SU-DHL-6 (cell line): Measurements from ENCODE around the gene TAB2.

Source experiments
- H2AFZ ChIP-seq: fragments of 200-600 bp; sonication (generic); 2 replicates; pipeline ENCODE4 v1.6.1; 2014; ENCODE audit warnings: low read depth, mild to moderate bottlenecking, moderate library complexity, mixed read lengths, antibody characterized with exemption, low read length; ENCODE audit not compliant: severe bottlenecking
- H3F3A ChIP-seq: fragments of 200-600 bp; shearing (Covaris generic); 2 replicates; pipeline ENCODE4 v1.6.0; 2016; ENCODE audit warnings: antibody characterized with exemption, mild to moderate bottlenecking; ENCODE audit not compliant: insufficient read depth
- H3K27ac ChIP-seq: fragments of 200-600 bp; sonication (generic); 2 replicates; pipeline ENCODE4 v1.5.1; 2016; ENCODE audit warnings: low read depth, mild to moderate bottlenecking, low read length, moderate library complexity, mixed read lengths
- H3K27me3 ChIP-seq: fragments of 200-600 bp; sonication (generic), shearing (Covaris generic); 2 replicates; pipeline ENCODE4 v1.6.0; 2014; ENCODE audit warnings: mild to moderate bottlenecking, low read length
- H3K36me3 ChIP-seq: fragments of 200-600 bp; sonication (generic); 2 replicates; pipeline ENCODE4 v1.6.1; 2014; ENCODE audit warnings: mild to moderate bottlenecking, low read length, mixed read lengths
- H3K4me2 ChIP-seq: fragments of 300-600, 200-600 bp; shearing (Covaris generic), sonication (generic); 2 replicates; pipeline ENCODE4 v1.6.0; 2014; ENCODE audit warnings: low read length, low read depth, mild to moderate bottlenecking; ENCODE audit not compliant: poor library complexity, severe bottlenecking
- H3K4me3 ChIP-seq: fragments of 200-600 bp; sonication (generic); 2 replicates; pipeline ENCODE4 v1.5.1; 2014; ENCODE audit warnings: antibody characterized with exemption, low read length, mild to moderate bottlenecking, mixed read lengths; ENCODE audit not compliant: insufficient read depth, poor library complexity, severe bottlenecking
- H3K79me2 ChIP-seq: fragments of 200-600 bp; sonication (generic); 2 replicates; pipeline ENCODE4 v1.6.1; 2014; ENCODE audit warnings: mild to moderate bottlenecking, low read length, moderate library complexity; ENCODE audit not compliant: insufficient read depth
- H3K9ac ChIP-seq: fragments of 200-600 bp; sonication (generic); 2 replicates; pipeline ENCODE4 v1.7.0; 2014; ENCODE audit warnings: mild to moderate bottlenecking, low read length
- H3K9me2 ChIP-seq: fragments of 200-600 bp; sonication (generic); replicated peaks from 2 replicates; pipeline ENCODE4 v1.6.1; 2014; ENCODE audit warnings: low read length; ENCODE audit not compliant: insufficient read depth
- H3K9me3 ChIP-seq: fragments of 200-600 bp; sonication (generic); 2 replicates; pipeline ENCODE4 v1.6.1; 2014; ENCODE audit warnings: low read length, mixed read lengths; ENCODE audit not compliant: insufficient read depth
- H4K20me1 ChIP-seq: fragments of 200-600 bp; sonication (generic); 2 replicates; pipeline ENCODE4 v1.6.1; 2014; ENCODE audit warnings: low read depth, mild to moderate bottlenecking, antibody characterized with exemption, low read length, moderate library complexity, mixed read lengths
- EZH2phosphoT487 ChIP-seq: fragments of 200-600 bp; sonication (generic), shearing (Covaris generic); conservative IDR thresholded peaks from 2 replicates; pipeline ENCODE4 v1.6.1; 2018; ENCODE audit warnings: mild to moderate bottlenecking, antibody characterized with exemption, low read length, moderate library complexity, mixed read lengths
- TF ChIP-seq, protein P1 (sequence below): fragments of 200-600 bp; sonication (generic); IDR thresholded peaks from one replicate; pipeline ENCODE4 v1.5.1; 2017; ENCODE audit warnings: antibody characterized with exemption, mild to moderate bottlenecking, low read length, moderate library complexity; ENCODE audit not compliant: insufficient read depth, poor library complexity, severe bottlenecking

The TAB2 gene

DNA sequence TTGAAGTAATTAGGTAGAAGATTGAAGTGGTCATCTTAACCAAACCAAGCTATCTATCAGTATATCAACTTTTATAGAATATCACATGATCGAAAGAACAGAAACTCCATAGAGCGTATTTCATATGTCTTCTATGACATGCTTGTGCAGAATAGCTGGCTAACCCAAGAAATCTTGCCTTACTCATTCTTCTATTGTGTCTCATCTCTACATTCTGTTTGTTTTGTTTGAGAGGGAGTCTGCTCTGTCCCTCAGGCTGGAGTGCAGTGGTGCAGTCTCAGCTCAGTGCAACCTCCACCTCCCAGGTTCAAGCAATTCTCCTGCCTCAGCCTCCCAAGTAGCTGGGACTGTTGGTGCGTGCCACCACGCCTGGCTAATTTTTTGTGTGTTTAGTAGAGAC is 10.6 kb downstream of the TAB2 start:
- Histone ChIP-seq H3K9ac (no peak overlapping the region), H3K4me3 (no peak overlapping the region), H3K27ac (no peak overlapping the region), H3K27me3 (no peaks in the 10 kb centered on the region), H2AFZ (no peak overlapping the region), H3K79me2 (peaks cover 98% of the 10 kb centered on the region), H3K4me2 (no peak overlapping the region), H3K36me3 (no peaks in the 10 kb centered on the region), H3K9me2 (no peaks in the 10 kb centered on the region), H3F3A (no peaks in the 10 kb centered on the region), H4K20me1 (peaks cover 67% of the 10 kb centered on the region), H3K9me3 (no peaks in the 10 kb centered on the region)
- TF ChIP-seq, protein P1, sequence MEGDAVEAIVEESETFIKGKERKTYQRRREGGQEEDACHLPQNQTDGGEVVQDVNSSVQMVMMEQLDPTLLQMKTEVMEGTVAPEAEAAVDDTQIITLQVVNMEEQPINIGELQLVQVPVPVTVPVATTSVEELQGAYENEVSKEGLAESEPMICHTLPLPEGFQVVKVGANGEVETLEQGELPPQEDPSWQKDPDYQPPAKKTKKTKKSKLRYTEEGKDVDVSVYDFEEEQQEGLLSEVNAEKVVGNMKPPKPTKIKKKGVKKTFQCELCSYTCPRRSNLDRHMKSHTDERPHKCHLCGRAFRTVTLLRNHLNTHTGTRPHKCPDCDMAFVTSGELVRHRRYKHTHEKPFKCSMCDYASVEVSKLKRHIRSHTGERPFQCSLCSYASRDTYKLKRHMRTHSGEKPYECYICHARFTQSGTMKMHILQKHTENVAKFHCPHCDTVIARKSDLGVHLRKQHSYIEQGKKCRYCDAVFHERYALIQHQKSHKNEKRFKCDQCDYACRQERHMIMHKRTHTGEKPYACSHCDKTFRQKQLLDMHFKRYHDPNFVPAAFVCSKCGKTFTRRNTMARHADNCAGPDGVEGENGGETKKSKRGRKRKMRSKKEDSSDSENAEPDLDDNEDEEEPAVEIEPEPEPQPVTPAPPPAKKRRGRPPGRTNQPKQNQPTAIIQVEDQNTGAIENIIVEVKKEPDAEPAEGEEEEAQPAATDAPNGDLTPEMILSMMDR: no peak
- TF ChIP-seq EZH2phosphoT487: no peak

DNA sequence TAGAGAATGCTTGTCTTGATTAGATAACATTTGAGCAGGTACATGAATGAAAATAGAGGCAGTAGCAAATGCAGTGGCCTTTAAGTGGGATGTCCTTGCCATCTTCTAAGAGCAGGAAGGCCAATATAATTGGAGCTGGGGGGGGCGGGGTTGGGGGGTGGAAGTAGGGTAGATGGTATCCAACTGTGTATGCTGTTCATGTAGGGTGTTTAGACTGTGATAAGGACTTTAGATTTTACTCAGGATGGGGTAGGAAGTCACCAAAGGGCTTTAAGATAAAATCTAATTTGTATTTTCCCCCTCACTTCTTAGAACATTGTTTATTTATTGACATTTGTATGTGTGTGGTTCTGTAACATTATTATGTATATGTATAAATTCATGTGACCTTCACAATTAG is 12.0 kb downstream of the TAB2 start:
- Histone ChIP-seq H3K9ac (no peak overlapping the region), H3K27me3 (no peaks in the 10 kb centered on the region), H4K20me1 (peaks cover 67% of the 10 kb centered on the region), H2AFZ (no peak overlapping the region), H3K27ac (no peak overlapping the region), H3K4me3 (no peak overlapping the region), H3K4me2 (no peak overlapping the region), H3K79me2 (peaks cover 99% of the 10 kb centered on the region), H3K9me3 (no peaks in the 10 kb centered on the region), H3K9me2 (no peaks in the 10 kb centered on the region), H3F3A (no peaks in the 10 kb centered on the region), H3K36me3 (no peaks in the 10 kb centered on the region)
- TF ChIP-seq, protein P1: no peak
- no peak for TF ChIP-seq EZH2phosphoT487

DNA sequence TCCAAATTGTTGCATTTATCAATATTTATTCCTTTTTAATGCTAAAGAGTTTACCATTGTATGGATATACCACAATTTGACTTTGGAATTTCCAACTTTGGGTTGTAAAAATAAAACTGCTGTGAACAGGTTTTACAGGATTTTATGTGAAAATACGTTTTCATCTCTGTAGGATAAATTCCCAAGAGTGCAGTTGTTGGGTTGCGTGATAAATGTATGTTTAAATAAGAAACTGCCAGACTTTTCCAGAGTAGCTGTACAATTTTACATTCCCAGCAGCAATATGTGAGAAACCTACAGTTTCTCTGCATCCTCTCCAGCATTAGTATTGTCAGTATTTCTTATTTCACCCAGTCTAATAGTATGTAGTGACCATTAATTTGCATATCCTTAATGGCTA is 12.6 kb downstream of the TAB2 start:
- no peak overlapping the region for H2AFZ ChIP-seq
- no peaks in the 10 kb centered on the region for H3K9me2 ChIP-seq
- H3K9ac ChIP-seq: no peak overlapping the region
- peaks cover 99% of the 10 kb centered on the region for H3K79me2 ChIP-seq
- TF ChIP-seq, protein P1: no peak
- no peak overlapping the region for H3K4me3 ChIP-seq
- H3F3A ChIP-seq: no peaks in the 10 kb centered on the region
- no peak overlapping the region for H3K27ac ChIP-seq
- peaks cover 67% of the 10 kb centered on the region for H4K20me1 ChIP-seq
- H3K4me2 ChIP-seq: no peak overlapping the region
- no peaks in the 10 kb centered on the region for H3K36me3 ChIP-seq
- H3K9me3 ChIP-seq: no peaks in the 10 kb centered on the region
- no peaks in the 10 kb centered on the region for H3K27me3 ChIP-seq
